Central memory CD8-positive, alpha-beta T cell (primary cell): ENCODE measurements around the gene BTBD10.
"Not testable (repeated sequence)": the region's sequence is repeated elsewhere in the genome, so short reads cannot be mapped to it uniquely, and the experiment has no call there.

ENCODE experiments used
- ATAC-seq: fragments of 150-1000 bp; cut with Tn5 transposase; replicated peaks from 2 replicates; pipeline ENCODE4 v1.10.0; 2022; ENCODE audit warnings: mild to moderate bottlenecking, moderate FRiP score, moderate number of reproducible peaks; ENCODE audit not compliant: poor library complexity, severe bottlenecking; ENCODE audit errors: extremely low read depth
- DNase-seq, 2 donors: peaks; one replicate each; pipeline ENCODE4 v3.0.0; 2021; ENCODE audit warnings: low spot score in 2 of 2
- H3K27ac Mint-ChIP-seq: one replicate; pipeline ENCODE4 v1.8.0; 2022; ENCODE audit warnings: low read depth, mild to moderate bottlenecking, moderate library complexity, mixed read lengths
- H3K27me3 Mint-ChIP-seq: one replicate; pipeline ENCODE4 v1.8.0; 2022; ENCODE audit warnings: mixed read lengths
- H3K36me3 Mint-ChIP-seq: one replicate; pipeline ENCODE4 v1.8.0; 2022; ENCODE audit warnings: mild to moderate bottlenecking, moderate library complexity, mixed read lengths; ENCODE audit not compliant: insufficient read depth
- H3K4me1 Mint-ChIP-seq: one replicate; pipeline ENCODE4 v1.8.0; 2022; ENCODE audit warnings: mixed read lengths
- H3K4me3 Mint-ChIP-seq: one replicate; pipeline ENCODE4 v1.8.0; 2022; ENCODE audit warnings: mild to moderate bottlenecking, moderate library complexity, mixed read lengths
- H3K9me3 Mint-ChIP-seq: one replicate; pipeline ENCODE4 v1.8.0; 2022; ENCODE audit warnings: mixed read lengths

Gene BTBD10

DNA sequence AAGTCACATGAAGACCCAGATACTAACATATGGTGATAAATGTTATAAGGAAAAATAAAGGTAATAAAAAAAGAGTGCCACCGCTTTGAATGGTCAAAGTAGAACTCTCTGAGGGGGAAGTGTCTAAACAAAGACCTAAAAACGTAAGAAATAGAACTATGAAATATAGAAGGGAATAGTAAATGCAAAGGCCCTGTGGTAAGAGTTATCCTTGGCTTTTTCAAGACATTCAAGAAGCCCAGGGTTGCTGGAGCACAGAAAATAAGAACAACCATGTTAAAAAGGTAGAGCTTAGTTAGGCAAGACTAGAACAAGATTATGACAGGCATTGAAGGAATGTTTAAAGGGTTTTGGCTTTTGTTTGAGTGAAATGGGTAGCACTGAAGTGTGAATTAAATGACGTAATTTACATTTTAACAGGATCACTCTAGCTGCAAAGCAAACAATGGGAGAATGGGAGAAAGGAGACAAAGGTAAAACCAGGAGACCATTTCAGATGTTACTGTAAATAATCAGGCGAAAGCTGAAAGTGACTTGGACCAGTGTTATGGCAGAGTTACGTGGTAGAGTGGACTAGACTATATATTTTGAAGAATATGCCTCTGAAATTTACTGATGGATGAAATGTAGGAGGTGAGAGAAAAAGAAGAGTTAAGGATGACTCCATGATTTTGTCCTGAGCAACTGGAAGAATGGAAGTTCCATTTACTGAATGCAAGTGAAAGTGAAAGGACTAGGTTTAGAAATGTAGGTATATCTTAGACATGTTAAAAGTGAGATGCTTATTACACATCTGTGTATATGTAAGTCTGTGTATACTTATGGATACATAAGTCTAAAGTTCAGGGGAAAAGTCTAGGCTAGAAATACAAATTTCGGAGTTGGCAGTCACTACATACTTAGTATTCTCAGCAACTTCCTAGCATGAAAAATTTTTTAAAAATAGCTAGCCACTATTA is 28.5 kb downstream of the BTBD10 start:
- ATAC-seq = no peak
- Mint-ChIP-seq H3K27me3 (no peaks in the 10 kb centered on the region), H3K4me1 (peaks cover 41% of the 10 kb centered on the region), H3K27ac (peak overlapping the region; percentile 41), H3K4me3 (no peak overlapping the region), H3K36me3 (peaks cover 2% of the 10 kb centered on the region), H3K9me3 (no peaks in the 10 kb centered on the region)
- no peak for DNase-seq

GRCh38 chr11:13433437-13433836 is 29.6 kb downstream of the BTBD10 start:
- peaks cover 4% of the 10 kb centered on the region for H3K36me3 Mint-ChIP-seq
- no peak overlapping the region for H3K4me3 Mint-ChIP-seq
- H3K9me3 Mint-ChIP-seq = no peaks in the 10 kb centered on the region
- DNase-seq = no peak
- H3K4me1 Mint-ChIP-seq = peaks cover 41% of the 10 kb centered on the region
- H3K27ac Mint-ChIP-seq = peak overlapping the region; percentile 9
- no peaks in the 10 kb centered on the region for H3K27me3 Mint-ChIP-seq
- no peak for ATAC-seq

- Mint-ChIP-seq H3K27ac (no peak overlapping the region), H3K4me3 (no peak overlapping the region), H3K36me3 (peaks cover 6% of the 10 kb centered on the region), H3K4me1 (peaks cover 42% of the 10 kb centered on the region), H3K9me3 (no peaks in the 10 kb centered on the region), H3K27me3 (no peaks in the 10 kb centered on the region)
- no peak for ATAC-seq
- DNase-seq = no peak
Measured at GRCh38 chr11:13429836-13430235, 33.2 kb downstream of the BTBD10 start.

- Mint-ChIP-seq H3K9me3 (no peaks in the 10 kb centered on the region), H3K36me3 (peaks cover 6% of the 10 kb centered on the region), H3K27ac (no peak overlapping the region), H3K27me3 (no peaks in the 10 kb centered on the region), H3K4me3 (no peak overlapping the region), H3K4me1 (peaks cover 42% of the 10 kb centered on the region)
- ATAC-seq (no peak), DNase-seq (no peak)
Measured at GRCh38 chr11:13429288-13429687, 33.7 kb downstream of the BTBD10 start.

- Mint-ChIP-seq H3K27me3 (no peaks in the 10 kb centered on the region), H3K9me3 (no peaks in the 10 kb centered on the region), H3K36me3 (peaks cover 4% of the 10 kb centered on the region), H3K27ac (no peak overlapping the region), H3K4me1 (peaks cover 48% of the 10 kb centered on the region), H3K4me3 (no peak overlapping the region)
- no peak for ATAC-seq
- DNase-seq = no peak
Measured at GRCh38 chr11:13427440-13427839, 35.6 kb downstream of the BTBD10 start.

DNA sequence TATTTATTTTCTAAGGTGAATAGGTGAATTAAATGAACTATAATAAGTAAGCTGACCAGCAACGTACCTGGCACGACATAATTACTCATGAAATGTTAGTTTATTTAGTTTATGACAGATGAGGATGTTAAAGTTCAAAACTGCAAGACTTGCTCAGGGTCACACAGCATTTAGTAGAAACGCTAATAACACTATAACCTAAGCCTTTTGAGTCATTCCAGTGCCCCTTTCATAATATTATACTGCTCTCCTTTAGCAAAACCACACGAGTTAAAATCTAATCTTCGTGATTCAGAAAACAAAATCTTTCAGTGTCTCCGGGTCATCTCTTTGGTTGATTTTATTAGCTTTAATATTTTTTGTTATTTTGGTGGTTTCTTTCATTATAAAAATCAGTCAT is 39.6 kb downstream of the BTBD10 start:
- H3K4me1 Mint-ChIP-seq = peaks cover 44% of the 10 kb centered on the region
- peaks cover 12% of the 10 kb centered on the region for H3K36me3 Mint-ChIP-seq

GRCh38 chr11:13421561-13421960 is 41.5 kb downstream of the BTBD10 start:
- H3K27me3 Mint-ChIP-seq = no peaks in the 10 kb centered on the region
- no peak for DNase-seq
- ATAC-seq = no peak
- peaks cover 19% of the 10 kb centered on the region for H3K36me3 Mint-ChIP-seq
- H3K9me3 Mint-ChIP-seq = no peaks in the 10 kb centered on the region
- H3K27ac Mint-ChIP-seq = no peak overlapping the region
- H3K4me1 Mint-ChIP-seq = peaks cover 40% of the 10 kb centered on the region
- no peak overlapping the region for H3K4me3 Mint-ChIP-seq

More for the DNA sequence above, 39.6 kb downstream of the BTBD10 start:
- Mint-ChIP-seq H3K27me3 (no peaks in the 10 kb centered on the region), H3K4me3 (no peak overlapping the region), H3K9me3 (no peaks in the 10 kb centered on the region), H3K27ac (no peak overlapping the region)
- DNase-seq = no peak
- no peak for ATAC-seq

- no peaks in the 10 kb centered on the region for H3K27me3 Mint-ChIP-seq
- H3K4me3 Mint-ChIP-seq = no peak overlapping the region
- no peaks in the 10 kb centered on the region for H3K9me3 Mint-ChIP-seq
- H3K4me1 Mint-ChIP-seq = no peaks in the 10 kb centered on the region
- DNase-seq = no peak
- peaks cover 51% of the 10 kb centered on the region for H3K36me3 Mint-ChIP-seq
- no peak overlapping the region for H3K27ac Mint-ChIP-seq
- no peak for ATAC-seq
Measured at GRCh38 chr11:13415201-13415600, 47.8 kb downstream of the BTBD10 start.

DNA sequence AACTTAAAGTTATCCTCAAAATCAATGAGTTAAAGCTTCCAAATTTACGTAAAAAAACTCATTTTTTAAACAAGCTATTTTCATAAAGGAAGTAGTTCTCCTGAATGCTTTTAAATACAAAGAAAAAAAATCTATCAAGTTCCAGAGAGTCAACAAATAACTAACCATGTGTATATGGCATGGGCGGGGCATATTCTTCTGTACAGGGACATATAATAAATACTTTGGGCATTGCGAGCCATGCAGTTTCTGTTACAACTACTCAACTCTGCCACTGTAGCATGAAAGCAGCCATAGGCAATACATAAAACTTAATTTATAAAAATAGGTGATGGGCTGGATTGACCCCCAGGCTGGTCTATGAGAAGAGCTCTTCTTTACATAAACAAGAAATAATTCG is 57.8 kb downstream of the BTBD10 start:
- H3K27me3 Mint-ChIP-seq = no peaks in the 10 kb centered on the region
- ATAC-seq (no peak), DNase-seq (no peak)
- no peak overlapping the region for H3K27ac Mint-ChIP-seq
- H3K4me1 Mint-ChIP-seq = no peaks in the 10 kb centered on the region
- no peak overlapping the region for H3K4me3 Mint-ChIP-seq
- peaks cover 19% of the 10 kb centered on the region for H3K36me3 Mint-ChIP-seq
- no peaks in the 10 kb centered on the region for H3K9me3 Mint-ChIP-seq

GRCh38 chr11:13398335-13398734 is 64.7 kb downstream of the BTBD10 start:
- ATAC-seq, H3K27me3 Mint-ChIP-seq, DNase-seq, H3K4me3 Mint-ChIP-seq, H3K27ac Mint-ChIP-seq, H3K36me3 Mint-ChIP-seq: not testable (repeated sequence)
- peaks cover 10% of the 10 kb centered on the region for H3K9me3 Mint-ChIP-seq
- H3K4me1 Mint-ChIP-seq = peaks cover 11% of the 10 kb centered on the region

GRCh38 chr11:13391217-13391616 is 71.8 kb downstream of the BTBD10 start:
- H3K9me3 Mint-ChIP-seq = no peaks in the 10 kb centered on the region
- no peaks in the 10 kb centered on the region for H3K4me1 Mint-ChIP-seq
- H3K27me3 Mint-ChIP-seq = no peaks in the 10 kb centered on the region
- ATAC-seq (no peak), DNase-seq (no peak)
- H3K4me3 Mint-ChIP-seq = no peak overlapping the region
- H3K27ac Mint-ChIP-seq = peak overlapping the region; percentile 30
- peaks cover 28% of the 10 kb centered on the region for H3K36me3 Mint-ChIP-seq

DNA sequence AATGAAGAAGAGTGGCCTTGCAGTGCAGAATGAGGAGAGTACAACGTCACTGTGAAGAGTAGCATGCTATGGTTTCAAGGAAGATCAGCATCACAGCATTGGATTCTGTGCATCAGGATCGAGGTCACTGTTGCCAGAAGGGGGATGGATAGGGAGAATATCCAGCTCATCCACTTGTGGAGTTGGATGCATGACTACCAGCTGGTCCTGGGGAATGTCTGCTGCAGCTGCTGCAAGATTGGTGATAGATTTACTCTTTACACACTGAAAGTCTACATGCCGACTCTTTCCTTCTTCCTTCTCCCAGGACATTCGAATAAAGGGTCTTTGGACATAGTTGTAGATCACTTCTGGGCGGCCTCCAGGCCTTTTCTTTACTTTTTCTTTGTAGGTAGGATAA is 74.3 kb downstream of the BTBD10 start:
- Mint-ChIP-seq H3K4me1 (no peaks in the 10 kb centered on the region), H3K27me3 (no peaks in the 10 kb centered on the region), H3K27ac (no peak overlapping the region), H3K4me3 (no peak overlapping the region), H3K9me3 (no peaks in the 10 kb centered on the region), H3K36me3 (peaks cover 38% of the 10 kb centered on the region)
- ATAC-seq = no peak
- no peak for DNase-seq

DNA sequence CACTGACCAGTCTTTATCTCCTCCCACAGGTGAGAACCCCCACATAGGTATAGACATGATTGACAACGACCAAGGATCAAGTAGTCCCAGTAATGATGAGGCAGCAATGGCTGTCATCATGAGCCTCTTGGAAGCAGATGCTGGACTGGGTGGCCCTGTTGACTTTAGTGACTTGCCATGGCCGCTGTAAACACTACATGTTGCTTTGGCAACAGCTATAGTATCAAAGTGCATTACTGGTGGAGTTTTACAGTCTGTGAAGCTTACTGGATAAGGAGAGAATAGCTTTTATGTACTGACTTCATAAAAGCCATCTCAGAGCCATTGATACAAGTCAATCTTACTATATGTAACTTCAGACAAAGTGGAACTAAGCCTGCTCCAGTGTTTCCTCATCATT is 76.5 kb downstream of the BTBD10 start:
- Mint-ChIP-seq H3K27ac (no peak overlapping the region), H3K4me3 (no peak overlapping the region), H3K27me3 (no peaks in the 10 kb centered on the region), H3K36me3 (peaks cover 53% of the 10 kb centered on the region), H3K4me1 (no peaks in the 10 kb centered on the region), H3K9me3 (no peaks in the 10 kb centered on the region)
- ATAC-seq (no peak), DNase-seq (no peak)
